Tibial artery (tissue), 4 donors: ENCODE results near the gene CNOT3.

Experiments used
- DNase-seq, 2 donors: peaks; one replicate each; pipeline ENCODE4 v3.0.0-alpha.2; 2019
- H3K27ac ChIP-seq, 2 donors: fragments of 200-600 bp; sonication (generic) in 1 of 2; 1 replicate in 1 of 2; 2 replicates in 1 of 2; pipeline ENCODE4 v1.5.1; 2018 to 2019; ENCODE audit warnings: mild to moderate bottlenecking in 1 of 2
- H3K27me3 ChIP-seq, 2 donors: fragments of 200-600 bp; sonication (generic) in 1 of 2; one replicate each; pipeline versions ENCODE4 v1.5.1 to v1.6.0; 2016 to 2019
- H3K36me3 ChIP-seq, 3 donors: fragments of 200-600 bp; sonication (generic) in 2 of 3; one replicate each; pipeline ENCODE4 v1.5.1; 2016 to 2019; ENCODE audit warnings: mild to moderate bottlenecking in 2 of 3
- H3K4me1 ChIP-seq, 4 donors: fragments of 200-600 bp; sonication (generic) in 2 of 4; 1 replicate in 3 of 4; 2 replicates in 1 of 4; pipeline ENCODE4 v1.5.1; 2016 to 2019
- H3K4me3 ChIP-seq, 2 donors: fragments of 200-600 bp; sonication (generic) in 1 of 2; 1 replicate in 1 of 2; 2 replicates in 1 of 2; pipeline ENCODE4 v1.5.1; 2018 to 2019; ENCODE audit warnings: mild to moderate bottlenecking in 2 of 2
- H3K9me3 ChIP-seq, 3 donors: fragments of 200-600 bp; sonication (generic) in 1 of 3; one replicate each; pipeline ENCODE4 v1.5.1; 2016 to 2019
- intact Hi-C: fragments of 100-400 bp; cut with DNase I; formaldehyde crosslinking; loops from one replicate; pipeline ENCODE4 v1.15.0; 2023; ENCODE audit warnings: low total_unique reads
- TF ChIP-seq, protein P1 (sequence below), 2 experiments: fragments of 200-600 bp in 1 of 2; fragments of 450-650 bp in 1 of 2; IDR thresholded peaks; one replicate each; pipeline ENCODE4 v1.5.1; 2017 to 2019; ENCODE audit warnings: antibody characterized with exemption in 2 of 2, mild to moderate bottlenecking in 1 of 2, moderate library complexity in 1 of 2

The CNOT3 gene

GRCh38 chr19:54158812-54159351 is 21.3 kb downstream of the CNOT3 start:
- peak overlapping the region; percentile 90 to 93 for H3K27ac ChIP-seq
- H3K36me3 ChIP-seq = peaks cover 26 to 45% (median 43%) of the 10 kb centered on the region in 3 donors
- H3K4me3 ChIP-seq = peak overlapping the region; percentile 63 to 64
- TF ChIP-seq, protein P1, sequence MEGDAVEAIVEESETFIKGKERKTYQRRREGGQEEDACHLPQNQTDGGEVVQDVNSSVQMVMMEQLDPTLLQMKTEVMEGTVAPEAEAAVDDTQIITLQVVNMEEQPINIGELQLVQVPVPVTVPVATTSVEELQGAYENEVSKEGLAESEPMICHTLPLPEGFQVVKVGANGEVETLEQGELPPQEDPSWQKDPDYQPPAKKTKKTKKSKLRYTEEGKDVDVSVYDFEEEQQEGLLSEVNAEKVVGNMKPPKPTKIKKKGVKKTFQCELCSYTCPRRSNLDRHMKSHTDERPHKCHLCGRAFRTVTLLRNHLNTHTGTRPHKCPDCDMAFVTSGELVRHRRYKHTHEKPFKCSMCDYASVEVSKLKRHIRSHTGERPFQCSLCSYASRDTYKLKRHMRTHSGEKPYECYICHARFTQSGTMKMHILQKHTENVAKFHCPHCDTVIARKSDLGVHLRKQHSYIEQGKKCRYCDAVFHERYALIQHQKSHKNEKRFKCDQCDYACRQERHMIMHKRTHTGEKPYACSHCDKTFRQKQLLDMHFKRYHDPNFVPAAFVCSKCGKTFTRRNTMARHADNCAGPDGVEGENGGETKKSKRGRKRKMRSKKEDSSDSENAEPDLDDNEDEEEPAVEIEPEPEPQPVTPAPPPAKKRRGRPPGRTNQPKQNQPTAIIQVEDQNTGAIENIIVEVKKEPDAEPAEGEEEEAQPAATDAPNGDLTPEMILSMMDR (IDR thresholded peaks at IDR 0.05) = no peak
- peaks cover 0 to 14% of the 10 kb centered on the region in 2 donors for H3K27me3 ChIP-seq
- intact Hi-C loops = loop anchor here (2.0 kb wide), 1 partner anchor 22 kb away; the partner anchor contains the start of gene CNOT3
- no peaks in the 10 kb centered on the region for H3K9me3 ChIP-seq
- peaks cover 0 to 39% (median 28%) of the 10 kb centered on the region in 4 donors for H3K4me1 ChIP-seq
- DNase-seq = no peak

DNA sequence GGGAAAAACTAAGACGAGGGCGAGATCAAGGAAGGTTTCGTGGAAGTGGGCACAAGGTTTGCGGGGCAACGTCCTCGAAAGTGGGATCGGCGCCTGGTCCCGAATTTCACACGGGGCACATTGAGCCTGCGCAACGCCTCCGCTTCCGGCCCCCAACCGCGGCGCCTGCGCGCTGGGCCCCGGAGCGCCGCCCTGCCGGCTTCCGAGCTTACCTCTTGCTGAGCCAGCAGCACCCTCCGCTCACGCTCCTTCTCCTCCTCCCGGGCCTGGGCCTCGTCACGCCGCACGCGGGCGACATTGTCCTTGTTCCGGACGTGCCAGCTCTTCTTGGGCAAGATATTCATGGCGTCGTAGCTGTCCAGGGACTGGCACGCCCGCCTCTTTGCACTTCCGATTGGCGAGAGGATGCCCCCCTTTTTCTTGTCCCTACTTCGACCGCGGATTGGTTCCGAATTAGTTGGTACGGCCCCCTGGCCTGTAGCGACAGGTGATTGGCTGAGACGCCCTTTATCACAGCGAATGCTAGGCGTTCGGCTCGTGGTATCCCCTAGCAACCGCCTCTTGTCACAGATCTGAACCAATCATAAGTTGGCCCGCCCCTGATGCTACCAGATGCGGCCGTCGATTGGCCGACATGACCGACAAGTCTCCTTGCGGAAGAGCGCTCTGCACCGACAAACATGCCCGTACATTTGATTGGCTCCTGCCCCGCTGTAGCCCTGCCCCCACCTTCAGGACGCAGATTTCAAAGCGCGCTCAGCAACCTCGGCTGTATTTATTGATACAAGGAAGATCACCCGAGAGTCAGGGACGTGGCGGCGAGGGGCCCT is 22.0 kb downstream of the CNOT3 start, which contains the start of gene LENG1:
Gene LENG1, minus strand, starts transcription at position 370 of the 830 bp plus-strand sequence. Its CDS starts 26 bp downstream, at position 344.
- Histone ChIP-seq H3K4me3 (peak within 1 kb of the TSS; percentile 63 to 64), H3K4me1 (peaks cover 0 to 42% (median 28%) of the 10 kb centered on the region in 4 donors), H3K36me3 (peaks cover 25 to 38% (median 36%) of the 10 kb centered on the region in 3 donors), H3K27me3 (peaks cover 0 to 20% of the 10 kb centered on the region in 2 donors), H3K9me3 (no peaks in the 10 kb centered on the region), H3K27ac (peak within 1 kb of the TSS; percentile 90 to 93)
- peak; percentile 100 for DNase-seq
- intact Hi-C loops = loop anchor here (2.0 kb wide), 1 partner anchor 23 kb away; the partner anchor contains the start of gene CNOT3
- TF ChIP-seq, protein P1 (IDR thresholded peaks at IDR 0.05) = peak; percentile 22 to 37

DNA sequence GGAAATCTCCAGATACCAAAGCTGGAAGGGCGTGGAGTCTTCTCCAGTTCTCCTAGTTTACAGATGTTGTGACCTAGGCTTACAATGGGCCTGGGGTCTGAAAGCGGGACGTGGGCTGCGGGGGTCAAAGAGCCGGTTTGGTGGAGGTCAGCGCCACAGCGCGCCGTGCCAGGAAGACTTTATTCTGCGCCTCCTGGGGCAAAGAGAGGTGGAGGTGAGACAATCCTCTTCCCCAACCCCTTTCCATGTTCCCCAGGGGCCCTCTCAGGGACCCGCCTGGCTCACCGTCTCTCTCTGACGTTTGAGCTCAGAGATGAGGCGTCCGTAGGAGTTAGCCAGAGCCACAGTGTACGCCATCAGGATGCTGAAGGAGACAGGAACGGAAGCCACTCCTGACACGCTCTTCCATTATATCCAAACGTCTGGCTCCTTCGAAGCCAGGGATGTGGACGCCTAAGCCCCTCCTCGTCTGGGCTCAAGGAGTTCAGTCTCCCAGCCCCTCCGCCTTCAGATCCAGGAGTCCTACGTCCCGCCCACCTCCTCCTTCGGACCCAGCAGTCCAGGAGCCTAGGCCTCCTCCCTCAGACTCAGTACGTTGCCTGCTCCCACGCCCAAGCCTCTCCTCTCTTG is 22.7 kb downstream of the CNOT3 start:
- Histone ChIP-seq H3K4me3 (peak overlapping the region; percentile 56 to 64), H3K27me3 (peaks cover 0 to 26% of the 10 kb centered on the region in 2 donors), H3K4me1 (peaks cover 0 to 44% (median 28%) of the 10 kb centered on the region in 4 donors), H3K36me3 (peaks cover 18 to 31% (median 29%) of the 10 kb centered on the region in 3 donors), H3K27ac (peak overlapping the region; percentile 73 to 85), H3K9me3 (no peaks in the 10 kb centered on the region)
- no peak for DNase-seq
- TF ChIP-seq, protein P1 (IDR thresholded peaks at IDR 0.05) = no peak
- intact Hi-C loops = no loop called here

GRCh38 chr19:54160854-54161253 is 23.3 kb downstream of the CNOT3 start:
- Histone ChIP-seq H3K9me3 (no peaks in the 10 kb centered on the region), H3K27me3 (peaks cover 0 to 29% of the 10 kb centered on the region in 2 donors), H3K36me3 (peaks cover 13 to 25% (median 23%) of the 10 kb centered on the region in 3 donors), H3K4me1 (peaks cover 0 to 44% (median 28%) of the 10 kb centered on the region in 4 donors), H3K27ac (peak overlapping the region; percentile 73 to 85), H3K4me3 (peak overlapping the region; percentile 56 to 64)
- TF ChIP-seq, protein P1 (IDR thresholded peaks at IDR 0.05) = no peak
- intact Hi-C loops = no loop called here
- no peak for DNase-seq

DNA sequence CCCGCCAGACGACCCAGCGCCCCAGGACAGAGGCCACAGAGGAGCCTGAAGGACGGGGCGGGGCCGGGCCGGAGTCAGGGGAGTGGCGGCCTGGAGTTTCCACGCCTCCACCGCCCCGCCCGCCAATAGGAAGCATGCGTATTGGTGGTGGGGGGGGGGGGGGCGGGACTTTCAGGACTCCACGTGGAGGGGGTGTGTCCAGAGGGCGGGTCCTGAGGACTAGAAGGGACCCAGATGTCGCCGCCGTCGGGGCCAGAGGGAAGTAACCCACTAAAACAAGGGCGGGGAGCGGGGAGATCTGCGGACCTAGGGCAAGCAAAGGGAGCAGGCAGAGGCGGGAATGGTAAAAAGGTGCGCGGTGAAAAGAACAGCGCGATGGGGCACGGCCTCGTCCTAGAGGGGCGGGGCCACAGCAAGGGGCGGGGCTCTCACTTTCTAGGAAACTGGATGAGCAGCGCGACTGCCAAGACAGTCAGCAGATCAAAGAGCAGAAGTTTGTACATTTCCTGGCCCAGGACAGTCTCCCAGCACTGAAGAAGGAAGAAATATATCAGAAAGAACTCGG is 24.8 kb downstream of the CNOT3 start:
- H3K4me3 ChIP-seq = peak overlapping the region; percentile 12 to 33
- DNase-seq = peak; percentile 77 to 80
- peaks cover 0 to 33% of the 10 kb centered on the region in 2 donors for H3K27me3 ChIP-seq
- H3K27ac ChIP-seq = no peak overlapping the region
- H3K4me1 ChIP-seq = peaks cover 0 to 44% (median 28%) of the 10 kb centered on the region in 4 donors
- H3K36me3 ChIP-seq = peaks cover 0 to 10% (median 9%) of the 10 kb centered on the region in 3 donors
- H3K9me3 ChIP-seq = no peaks in the 10 kb centered on the region
- intact Hi-C loops = no loop called here
- TF ChIP-seq, protein P1 (IDR thresholded peaks at IDR 0.05) = no peak
